ENCODE data around the gene EEIG1.

GRCh38 chr9:127960410-127961154 lies 20.2 kb downstream of the EEIG1 start:
- TF ChIP-seq FOXM1 (IDR thresholded peaks at IDR 0.05; ENCODE audit: borderline replicate concordance), result no peak
- no peak for TF ChIP-seq FOXK2 (IDR thresholded peaks at IDR 0.05)
- no peak for TF ChIP-seq SP1 (IDR thresholded peaks at IDR 0.05)
- TF ChIP-seq SUZ12 (IDR thresholded peaks at IDR 0.05), result no peak
- TF ChIP-seq CTBP1 (IDR thresholded peaks at IDR 0.05; ENCODE audit: borderline replicate concordance), result no peak
- TF ChIP-seq PKNOX1 (IDR thresholded peaks at IDR 0.05), result no peak
- TF ChIP-seq BHLHE40 (IDR thresholded peaks at IDR 0.05; ENCODE audit: borderline replicate concordance), result no peak
- TF ChIP-seq TARDBP (IDR thresholded peaks at IDR 0.05), result no peak
- TF ChIP-seq ELF4 (IDR thresholded peaks at IDR 0.05), result no peak
- no peak for TF ChIP-seq FOXA1 (IDR thresholded peaks at IDR 0.05)
- no peak for TF ChIP-seq LEF1 (IDR thresholded peaks at IDR 0.05; ENCODE audit: borderline replicate concordance)
- TF ChIP-seq ZNF384 (IDR thresholded peaks at IDR 0.05), result no peak
